Epithelial cell of umbilical artery (primary cell): ENCODE results near the gene TAS2R31. TPM values are rescaled to one million over a fixed set of nuclear protein-coding genes. Genes with fewer than 3 reads are reported as not detected.

Experiments
- total RNA-seq: library from RNA; depleted of rRNA; stranded (reverse); fragments of >200 nt; gene quantifications from 2 replicates; pipeline ENCODE4 v1.2.3, GENCODE V29; 2014

Gene TAS2R31, protein sequence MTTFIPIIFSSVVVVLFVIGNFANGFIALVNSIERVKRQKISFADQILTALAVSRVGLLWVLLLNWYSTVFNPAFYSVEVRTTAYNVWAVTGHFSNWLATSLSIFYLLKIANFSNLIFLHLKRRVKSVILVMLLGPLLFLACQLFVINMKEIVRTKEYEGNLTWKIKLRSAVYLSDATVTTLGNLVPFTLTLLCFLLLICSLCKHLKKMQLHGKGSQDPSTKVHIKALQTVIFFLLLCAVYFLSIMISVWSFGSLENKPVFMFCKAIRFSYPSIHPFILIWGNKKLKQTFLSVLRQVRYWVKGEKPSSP
- total RNA-seq = 5.2 and 6.8 TPM in 2 replicates

DNA sequence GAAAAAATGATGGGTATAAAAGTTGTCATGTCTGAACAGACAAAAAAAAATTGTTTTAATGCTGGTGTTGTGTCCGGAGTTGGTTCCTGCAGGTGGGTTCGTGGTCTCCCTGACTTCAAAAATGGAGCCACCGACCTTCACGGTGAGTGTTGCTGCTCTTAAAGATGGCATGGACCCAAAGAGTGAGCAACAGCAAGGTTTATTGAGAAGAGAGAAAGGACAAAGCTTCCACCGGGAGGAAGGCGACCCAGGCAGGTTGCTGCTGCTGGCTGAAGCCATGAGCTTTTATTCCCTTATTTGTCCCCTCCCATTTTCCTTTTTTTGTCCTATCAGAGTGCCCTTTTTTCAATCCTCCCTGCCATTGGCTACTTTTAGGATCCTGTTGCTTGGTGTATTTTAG is at the start of gene TAS2R31:
Gene TAS2R31, minus strand, starts transcription at position 101 of the 400 bp plus-strand sequence. Its CDS starts 72 bp downstream, at position 29.

DNA sequence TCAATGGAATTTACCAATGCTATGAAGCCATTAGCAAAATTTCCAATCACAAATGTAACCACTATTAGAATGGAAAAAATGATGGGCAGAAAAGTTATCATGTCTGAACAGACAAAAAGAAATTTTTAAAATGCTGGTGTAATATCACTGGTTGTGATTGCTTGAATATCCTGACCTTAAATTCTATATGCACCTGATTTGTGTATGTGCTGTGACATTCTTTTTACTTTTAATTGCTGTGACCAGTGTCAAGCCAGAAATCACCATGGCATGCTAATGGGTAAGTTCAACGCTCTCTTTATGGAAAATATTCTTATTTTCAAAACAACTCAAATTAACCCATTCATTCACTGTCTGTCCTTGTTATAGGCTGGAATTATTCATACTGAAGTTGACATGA is 31.0 kb upstream of the TAS2R31 start, which contains the start of gene TAS2R46:
Gene TAS2R46, minus strand, starts transcription at position 101 of the 400 bp plus-strand sequence. Its CDS starts 0 bp downstream, at position 101.

DNA sequence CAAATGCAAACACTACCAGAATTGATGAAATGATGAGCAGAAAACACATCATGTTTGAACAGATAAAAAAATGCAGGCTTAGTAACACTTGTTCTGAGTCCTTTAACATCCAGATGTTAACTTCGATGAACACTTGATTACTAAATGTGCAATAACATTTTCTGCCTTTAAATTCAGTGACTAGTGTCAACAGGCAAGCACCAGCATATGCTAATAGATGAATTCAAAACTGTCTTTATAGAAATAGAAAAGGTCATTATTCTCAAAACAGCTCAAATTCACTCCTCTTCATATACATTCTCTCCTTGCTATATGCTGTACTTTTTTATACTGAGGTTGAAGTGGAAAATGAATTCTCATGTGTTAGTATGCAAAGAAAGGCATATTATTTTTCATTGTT is 8.7 kb downstream of the TAS2R31 start, which contains the start of gene TAS2R19:
Gene TAS2R19, minus strand, starts transcription at position 101 of the 400 bp plus-strand sequence. Its CDS starts 49 bp downstream, at position 52.

DNA sequence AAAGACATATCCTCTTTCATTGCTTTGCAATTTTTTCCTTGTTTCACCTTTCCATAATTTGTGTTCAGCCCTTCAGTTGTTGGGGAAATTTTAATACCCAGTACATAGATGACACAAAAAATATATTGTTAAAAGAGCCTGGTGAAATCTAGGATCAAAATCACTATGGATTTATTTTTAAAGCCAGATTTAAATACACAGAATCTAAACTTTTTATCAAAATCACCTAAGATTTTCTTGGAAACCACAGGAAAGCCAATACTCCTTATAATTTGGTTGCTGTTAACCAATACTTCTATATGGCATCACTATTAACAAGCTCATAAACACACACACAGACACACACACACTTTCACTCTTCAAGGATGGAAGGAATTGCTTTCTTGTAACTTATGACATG is 33.0 kb downstream of the TAS2R31 start, which contains the start of gene TAS2R20:
Gene TAS2R20, minus strand, starts transcription at position 101 of the 400 bp plus-strand sequence. CDS start 429 bp downstream, outside the sequence.

DNA sequence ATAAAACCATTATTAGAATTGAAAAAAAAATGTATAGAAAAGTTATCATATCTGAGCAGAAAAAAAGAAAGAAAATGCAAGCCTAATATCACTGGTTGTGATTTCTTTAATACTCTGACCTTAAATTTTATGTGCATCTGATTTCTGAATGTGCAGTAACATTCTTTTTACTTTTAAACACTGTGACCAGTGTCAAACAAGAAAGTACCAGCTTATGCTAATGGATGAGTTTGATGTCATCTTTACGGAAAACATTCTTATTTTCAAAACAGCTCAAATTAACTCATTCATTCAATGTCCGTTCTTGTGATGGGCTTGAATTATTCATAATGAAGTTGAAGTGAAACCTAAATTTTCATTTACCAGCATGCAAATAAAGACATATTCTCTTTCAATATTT is 44.4 kb downstream of the TAS2R31 start, which contains the start of gene TAS2R50:
Gene TAS2R50, minus strand, starts transcription at position 101 of the 400 bp plus-strand sequence. Its CDS starts 52 bp downstream, at position 49.

Other genes with a start within 250 kb of the TAS2R31 start
- not detected in 2 replicates for gene TAS2R7, start 228.8 kb downstream of the TAS2R31 start, total RNA-seq
- gene TAS2R8, start 224.1 kb downstream of the TAS2R31 start, total RNA-seq = not detected in 2 replicates
- gene TAS2R9, start 221.2 kb downstream of the TAS2R31 start, total RNA-seq = 0.32 TPM in 1 of 2 replicates, not detected in the other
- gene TAS2R10, start 205.0 kb downstream of the TAS2R31 start, total RNA-seq = 0.97 and 1.7 TPM in 2 replicates
- 0.61 TPM in 1 of 2 replicates, not detected in the other for gene PRR4, start 181.9 kb downstream of the TAS2R31 start, total RNA-seq
- 9.1 and 12.6 TPM in 2 replicates for gene PRH1, start 147.2 kb downstream of the TAS2R31 start, total RNA-seq
- gene TAS2R13, start 121.8 kb downstream of the TAS2R31 start, total RNA-seq = 0.32 and 1.8 TPM in 2 replicates
- not detected in 2 replicates for gene PRH2, start 102.2 kb downstream of the TAS2R31 start, total RNA-seq
- gene TAS2R14, start 92.1 kb downstream of the TAS2R31 start, total RNA-seq = 1.3 and 2.4 TPM in 2 replicates
- gene TAS2R50, start 44.5 kb downstream of the TAS2R31 start, total RNA-seq = 1.9 and 2.1 TPM in 2 replicates
- 1.6 and 2.4 TPM in 2 replicates for gene TAS2R20, start 33.1 kb downstream of the TAS2R31 start, total RNA-seq
- gene TAS2R19, start 8.8 kb downstream of the TAS2R31 start, total RNA-seq = 4.0 and 5.5 TPM in 2 replicates
- 2.1 and 3.2 TPM in 2 replicates for gene TAS2R46, start 30.9 kb upstream of the TAS2R31 start, total RNA-seq
- gene TAS2R43, start 60.9 kb upstream of the TAS2R31 start, total RNA-seq = under 0.01 and 1.7 TPM in 2 replicates
- 3.2 and 4.9 TPM in 2 replicates for gene TAS2R30, start 103.2 kb upstream of the TAS2R31 start, total RNA-seq
- gene SMIM10L1, start 139.8 kb upstream of the TAS2R31 start, total RNA-seq = 5.0 and 5.8 TPM in 2 replicates
- gene TAS2R42, start 155.5 kb upstream of the TAS2R31 start, total RNA-seq = not detected in 2 replicates
- gene PRB3, start 238.3 kb upstream of the TAS2R31 start, total RNA-seq = not detected in 2 replicates